GM21367 (cell line): ENCODE measurements around the gene LCE1C.

Experiments used
- ATAC-seq: cut with Tn5 transposase; IDR thresholded peaks from one replicate; pipeline ENCODE4 v1.9.1; 2021; ENCODE audit not compliant: unreplicated experiment

Gene LCE1C

GRCh38 chr1:152806576-152806975 is at the start of gene LCE1C:
TSS of gene LCE1C (minus strand) at chr1:152806651. CDS start at chr1:152805478, 1,173 bp downstream.
- no peak for ATAC-seq

- no peak for ATAC-seq
Measured at GRCh38 chr1:152855661-152856060, 49.2 kb upstream of the LCE1C start.

GRCh38 chr1:152842556-152842955 is 36.1 kb upstream of the LCE1C start, which contains the start of gene LCE6A:
TSS of gene LCE6A (plus strand) at chr1:152842856. CDS start at chr1:152843521, 665 bp downstream.
- ATAC-seq: no peak

GRCh38 chr1:152836870-152837269 is 30.4 kb upstream of the LCE1C start:
- no peak for ATAC-seq

- no peak for ATAC-seq
Measured at GRCh38 chr1:152827173-152827572, 20.7 kb upstream of the LCE1C start, which contains the start of gene LCE1A. TSS of gene LCE1A (plus strand) at chr1:152827473. CDS start at chr1:152827473, 0 bp downstream.

GRCh38 chr1:152824964-152825363 is 18.5 kb upstream of the LCE1C start:
- ATAC-seq: no peak

- no peak for ATAC-seq
Measured at GRCh38 chr1:152823294-152823693, 16.8 kb upstream of the LCE1C start.

- ATAC-seq: no peak
Measured at GRCh38 chr1:152817309-152817708, 10.9 kb upstream of the LCE1C start.

- ATAC-seq: no peak
Measured at GRCh38 chr1:152811671-152812070, 5.2 kb upstream of the LCE1C start, which contains the start of gene LCE1B. TSS of gene LCE1B (plus strand) at chr1:152811971. CDS start at chr1:152812447, 476 bp downstream.

- ATAC-seq: no peak
Measured at GRCh38 chr1:152811050-152811449, 4.6 kb upstream of the LCE1C start.

GRCh38 chr1:152801333-152801732 is 5.1 kb downstream of the LCE1C start:
- no peak for ATAC-seq

GRCh38 chr1:152796421-152796820 is 10.0 kb downstream of the LCE1C start, which contains the start of gene LCE1D:
TSS of gene LCE1D (plus strand) at chr1:152796721. CDS start at chr1:152797795, 1,074 bp downstream.
- ATAC-seq: no peak

GRCh38 chr1:152795686-152796085 is 10.8 kb downstream of the LCE1C start:
- ATAC-seq: no peak

GRCh38 chr1:152786077-152786476 is 20.4 kb downstream of the LCE1C start, which contains the start of gene LCE1E:
TSS of gene LCE1E (plus strand) at chr1:152786257. CDS start at chr1:152787300, 1,043 bp downstream.
- ATAC-seq: no peak

- ATAC-seq: no peak
Measured at GRCh38 chr1:152783095-152783494, 23.4 kb downstream of the LCE1C start.

GRCh38 chr1:152777510-152778137 is 28.8 kb downstream of the LCE1C start:
- ATAC-seq: no peak

- no peak for ATAC-seq
Measured at GRCh38 chr1:152776361-152776760, 30.1 kb downstream of the LCE1C start.

GRCh38 chr1:152774875-152775274 is 31.6 kb downstream of the LCE1C start, which contains the start of gene LCE1F:
TSS of gene LCE1F (plus strand) at chr1:152775140. CDS start at chr1:152776372, 1,232 bp downstream.
- ATAC-seq: no peak

GRCh38 chr1:152770411-152770810 is 36.0 kb downstream of the LCE1C start:
- no peak for ATAC-seq

- no peak for ATAC-seq
Measured at GRCh38 chr1:152768847-152769533, 37.5 kb downstream of the LCE1C start.

- no peak for ATAC-seq
Measured at GRCh38 chr1:152761609-152762213, 44.7 kb downstream of the LCE1C start.
